ENCODE data around the gene FAAP100.

DNA sequence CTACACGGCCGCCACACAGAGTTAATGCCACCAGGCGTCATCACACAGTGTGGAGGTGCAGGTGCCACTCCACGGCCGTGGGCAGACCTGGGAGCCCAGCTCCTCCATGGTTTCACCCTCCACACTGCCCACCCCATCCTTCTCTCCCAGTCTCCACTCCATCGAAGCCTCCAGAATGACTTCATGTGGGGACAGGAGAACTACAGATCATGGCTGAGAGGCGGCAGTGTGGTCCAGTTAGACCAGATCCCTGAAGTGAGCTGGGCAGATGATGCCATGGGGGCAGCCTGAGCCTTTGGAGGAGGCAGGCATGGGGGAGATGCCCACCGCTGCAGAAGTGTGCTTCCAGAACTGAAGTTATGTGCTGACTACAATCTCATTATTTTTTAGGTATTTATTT is 38.0 kb upstream of the FAAP100 start:
- TF ChIP-seq, protein P1, sequence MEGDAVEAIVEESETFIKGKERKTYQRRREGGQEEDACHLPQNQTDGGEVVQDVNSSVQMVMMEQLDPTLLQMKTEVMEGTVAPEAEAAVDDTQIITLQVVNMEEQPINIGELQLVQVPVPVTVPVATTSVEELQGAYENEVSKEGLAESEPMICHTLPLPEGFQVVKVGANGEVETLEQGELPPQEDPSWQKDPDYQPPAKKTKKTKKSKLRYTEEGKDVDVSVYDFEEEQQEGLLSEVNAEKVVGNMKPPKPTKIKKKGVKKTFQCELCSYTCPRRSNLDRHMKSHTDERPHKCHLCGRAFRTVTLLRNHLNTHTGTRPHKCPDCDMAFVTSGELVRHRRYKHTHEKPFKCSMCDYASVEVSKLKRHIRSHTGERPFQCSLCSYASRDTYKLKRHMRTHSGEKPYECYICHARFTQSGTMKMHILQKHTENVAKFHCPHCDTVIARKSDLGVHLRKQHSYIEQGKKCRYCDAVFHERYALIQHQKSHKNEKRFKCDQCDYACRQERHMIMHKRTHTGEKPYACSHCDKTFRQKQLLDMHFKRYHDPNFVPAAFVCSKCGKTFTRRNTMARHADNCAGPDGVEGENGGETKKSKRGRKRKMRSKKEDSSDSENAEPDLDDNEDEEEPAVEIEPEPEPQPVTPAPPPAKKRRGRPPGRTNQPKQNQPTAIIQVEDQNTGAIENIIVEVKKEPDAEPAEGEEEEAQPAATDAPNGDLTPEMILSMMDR (IDR thresholded peaks at IDR 0.05): no peak
- TF ChIP-seq GATA2 (CRISPR knock-in tag; IDR thresholded peaks at IDR 0.05) (no peak), TAF1 (IDR thresholded peaks at IDR 0.05; ENCODE audit: borderline replicate concordance, low read depth, low read length) (no peak), RAD21 (IDR thresholded peaks at IDR 0.05; ENCODE audit: low read length) (no peak), POLR2AphosphoS5 (IDR thresholded peaks at IDR 0.05; ENCODE audit: low read depth, low read length) (no peak), EZH2phosphoT487 (IDR thresholded peaks at IDR 0.05; ENCODE audit: borderline replicate concordance, low read depth) (no peak), NRF1 (IDR thresholded peaks at IDR 0.05; ENCODE audit: low read depth, low read length) (no peak), MXI1 (IDR thresholded peaks at IDR 0.05; ENCODE audit: low read depth, low read length) (no peak), NFIC (IDR thresholded peaks at IDR 0.05; ENCODE audit: borderline replicate concordance) (no peak)
- TF ChIP-seq, protein P2, sequence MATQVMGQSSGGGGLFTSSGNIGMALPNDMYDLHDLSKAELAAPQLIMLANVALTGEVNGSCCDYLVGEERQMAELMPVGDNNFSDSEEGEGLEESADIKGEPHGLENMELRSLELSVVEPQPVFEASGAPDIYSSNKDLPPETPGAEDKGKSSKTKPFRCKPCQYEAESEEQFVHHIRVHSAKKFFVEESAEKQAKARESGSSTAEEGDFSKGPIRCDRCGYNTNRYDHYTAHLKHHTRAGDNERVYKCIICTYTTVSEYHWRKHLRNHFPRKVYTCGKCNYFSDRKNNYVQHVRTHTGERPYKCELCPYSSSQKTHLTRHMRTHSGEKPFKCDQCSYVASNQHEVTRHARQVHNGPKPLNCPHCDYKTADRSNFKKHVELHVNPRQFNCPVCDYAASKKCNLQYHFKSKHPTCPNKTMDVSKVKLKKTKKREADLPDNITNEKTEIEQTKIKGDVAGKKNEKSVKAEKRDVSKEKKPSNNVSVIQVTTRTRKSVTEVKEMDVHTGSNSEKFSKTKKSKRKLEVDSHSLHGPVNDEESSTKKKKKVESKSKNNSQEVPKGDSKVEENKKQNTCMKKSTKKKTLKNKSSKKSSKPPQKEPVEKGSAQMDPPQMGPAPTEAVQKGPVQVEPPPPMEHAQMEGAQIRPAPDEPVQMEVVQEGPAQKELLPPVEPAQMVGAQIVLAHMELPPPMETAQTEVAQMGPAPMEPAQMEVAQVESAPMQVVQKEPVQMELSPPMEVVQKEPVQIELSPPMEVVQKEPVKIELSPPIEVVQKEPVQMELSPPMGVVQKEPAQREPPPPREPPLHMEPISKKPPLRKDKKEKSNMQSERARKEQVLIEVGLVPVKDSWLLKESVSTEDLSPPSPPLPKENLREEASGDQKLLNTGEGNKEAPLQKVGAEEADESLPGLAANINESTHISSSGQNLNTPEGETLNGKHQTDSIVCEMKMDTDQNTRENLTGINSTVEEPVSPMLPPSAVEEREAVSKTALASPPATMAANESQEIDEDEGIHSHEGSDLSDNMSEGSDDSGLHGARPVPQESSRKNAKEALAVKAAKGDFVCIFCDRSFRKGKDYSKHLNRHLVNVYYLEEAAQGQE (IDR thresholded peaks at IDR 0.05; ENCODE audit: low read depth, low read length): no peak
- TF ChIP-seq, protein P3, sequence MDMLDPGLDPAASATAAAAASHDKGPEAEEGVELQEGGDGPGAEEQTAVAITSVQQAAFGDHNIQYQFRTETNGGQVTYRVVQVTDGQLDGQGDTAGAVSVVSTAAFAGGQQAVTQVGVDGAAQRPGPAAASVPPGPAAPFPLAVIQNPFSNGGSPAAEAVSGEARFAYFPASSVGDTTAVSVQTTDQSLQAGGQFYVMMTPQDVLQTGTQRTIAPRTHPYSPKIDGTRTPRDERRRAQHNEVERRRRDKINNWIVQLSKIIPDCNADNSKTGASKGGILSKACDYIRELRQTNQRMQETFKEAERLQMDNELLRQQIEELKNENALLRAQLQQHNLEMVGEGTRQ (IDR thresholded peaks at IDR 0.05; ENCODE audit: borderline replicate concordance, low read depth, low read length): no peak
- TF ChIP-seq, protein P4, sequence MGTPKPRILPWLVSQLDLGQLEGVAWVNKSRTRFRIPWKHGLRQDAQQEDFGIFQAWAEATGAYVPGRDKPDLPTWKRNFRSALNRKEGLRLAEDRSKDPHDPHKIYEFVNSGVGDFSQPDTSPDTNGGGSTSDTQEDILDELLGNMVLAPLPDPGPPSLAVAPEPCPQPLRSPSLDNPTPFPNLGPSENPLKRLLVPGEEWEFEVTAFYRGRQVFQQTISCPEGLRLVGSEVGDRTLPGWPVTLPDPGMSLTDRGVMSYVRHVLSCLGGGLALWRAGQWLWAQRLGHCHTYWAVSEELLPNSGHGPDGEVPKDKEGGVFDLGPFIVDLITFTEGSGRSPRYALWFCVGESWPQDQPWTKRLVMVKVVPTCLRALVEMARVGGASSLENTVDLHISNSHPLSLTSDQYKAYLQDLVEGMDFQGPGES (IDR thresholded peaks at IDR 0.05; ENCODE audit: low read depth, low read length): no peak
- TF ChIP-seq, protein P5, sequence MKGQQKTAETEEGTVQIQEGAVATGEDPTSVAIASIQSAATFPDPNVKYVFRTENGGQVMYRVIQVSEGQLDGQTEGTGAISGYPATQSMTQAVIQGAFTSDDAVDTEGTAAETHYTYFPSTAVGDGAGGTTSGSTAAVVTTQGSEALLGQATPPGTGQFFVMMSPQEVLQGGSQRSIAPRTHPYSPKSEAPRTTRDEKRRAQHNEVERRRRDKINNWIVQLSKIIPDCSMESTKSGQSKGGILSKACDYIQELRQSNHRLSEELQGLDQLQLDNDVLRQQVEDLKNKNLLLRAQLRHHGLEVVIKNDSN (IDR thresholded peaks at IDR 0.05; ENCODE audit: borderline replicate concordance, low read depth): no peak
